Fibroblast of skin of right biceps (primary cell): ENCODE measurements around the gene CRHR1.

Experiments used
- DNase-seq: peaks from one replicate; pipeline ENCODE4 v3.0.0-alpha.2; 2013

CRHR1 gene

DNA sequence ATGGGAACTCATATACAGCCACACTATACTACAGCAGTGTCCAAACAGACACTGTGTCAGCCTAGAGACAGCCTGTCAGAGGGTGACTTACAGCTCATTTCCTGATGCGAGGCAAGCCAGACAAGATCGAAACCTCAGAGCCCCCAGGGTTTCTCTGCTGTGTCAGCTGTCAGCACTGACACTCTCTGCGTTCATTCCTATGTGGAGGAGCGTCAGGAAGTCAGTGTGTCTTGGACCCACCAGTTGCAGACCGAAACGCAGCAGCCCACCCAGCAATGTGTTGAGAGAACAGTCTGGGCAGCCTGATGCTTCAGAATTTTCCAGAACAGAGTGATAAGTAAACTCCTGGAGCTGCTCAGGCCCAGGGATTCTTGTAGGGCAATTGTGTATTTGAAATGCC lies 89.6 kb downstream of the CRHR1 start:
- no peak for DNase-seq

- DNase-seq: no peak
These were observed 90.0 kb downstream of the CRHR1 start for GRCh38 chr17:45874151-45874550.

- DNase-seq: no peak
These were observed 92.4 kb downstream of the CRHR1 start for GRCh38 chr17:45876539-45876938.

DNA sequence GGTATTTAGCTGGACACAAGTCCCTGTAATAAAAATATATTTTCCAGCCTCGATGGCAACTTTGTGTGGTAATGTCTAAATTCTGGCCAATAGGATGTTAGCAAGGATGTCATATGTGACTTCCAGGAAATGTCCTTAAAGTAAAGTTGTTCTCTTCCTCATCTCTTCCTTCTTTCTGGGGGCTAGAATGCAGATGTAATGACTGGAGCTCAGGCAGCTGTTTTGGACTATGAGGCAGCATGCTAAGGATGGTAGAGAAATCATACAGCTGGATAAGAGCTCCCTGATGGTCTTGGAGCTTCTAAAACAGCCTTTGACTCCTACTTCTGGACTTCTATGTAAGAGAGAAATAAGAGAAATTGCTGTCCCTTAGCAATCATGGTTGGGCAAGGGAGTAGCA lies 93.3 kb downstream of the CRHR1 start:
- no peak for DNase-seq

DNA sequence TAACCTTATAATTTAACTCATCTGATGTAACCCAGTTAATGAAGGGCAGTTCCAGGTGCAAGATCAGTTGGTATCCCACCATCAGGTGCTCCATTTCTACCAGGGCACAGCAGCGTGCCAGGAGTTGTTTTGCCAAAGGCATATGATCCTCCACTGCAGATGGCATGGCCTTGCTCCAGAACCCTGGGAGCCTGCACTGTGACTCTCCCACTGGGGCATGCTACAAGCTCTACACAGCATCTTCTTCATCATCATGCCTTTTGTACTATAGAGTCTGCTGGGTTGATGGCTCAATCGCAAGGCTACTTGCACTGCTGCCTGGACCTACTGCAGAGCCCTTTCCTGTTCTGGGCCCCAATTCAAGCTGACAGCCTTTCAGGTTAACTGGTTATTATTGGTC lies 98.9 kb downstream of the CRHR1 start:
- DNase-seq: no peak
